Measurements from ENCODE around the gene B4GALNT2. TPM values are rescaled to one million over a fixed set of nuclear protein-coding genes. Genes with fewer than 3 reads are reported as not detected.
A peak's percentile ranks its signal among the peaks of the same experiment; 100 is the strongest.

Gene B4GALNT2
- total RNA-seq, 1 donor from 2014 or later = 0.07 TPM

DNA sequence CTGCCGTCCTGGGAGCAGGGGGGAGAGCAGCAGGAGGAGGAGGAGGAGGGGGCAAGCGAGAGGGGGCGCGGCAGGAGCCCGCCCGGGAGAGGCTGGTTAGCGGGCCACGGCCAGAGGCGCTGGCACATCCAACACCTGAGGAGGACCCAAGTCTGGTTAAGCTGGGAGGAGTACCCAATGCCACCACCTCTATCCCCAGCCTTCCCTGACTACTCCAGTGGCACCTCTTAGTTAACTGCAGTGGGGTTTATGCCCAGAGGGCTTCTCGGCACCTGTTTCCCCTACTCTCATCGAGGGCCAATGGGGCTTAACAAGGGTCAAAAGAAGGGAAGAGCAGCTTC lies 92.4 kb downstream of the B4GALNT2 start:
- Mint-ChIP-seq H3K36me3 (ENCODE audit: insufficient read depth) (no peaks in the 10 kb centered on the region), H3K9me3 (ENCODE audit: low read depth) (no peaks in the 10 kb centered on the region), H3K27ac (peak overlapping the region; percentile 86), H3K4me3 (ENCODE audit: low read depth) (no peak overlapping the region), H3K4me1 (ENCODE audit: low read depth) (peaks cover 6% of the 10 kb centered on the region), H3K27me3 (peaks cover 79% of the 10 kb centered on the region)
- TF ChIP-seq, protein P1, sequence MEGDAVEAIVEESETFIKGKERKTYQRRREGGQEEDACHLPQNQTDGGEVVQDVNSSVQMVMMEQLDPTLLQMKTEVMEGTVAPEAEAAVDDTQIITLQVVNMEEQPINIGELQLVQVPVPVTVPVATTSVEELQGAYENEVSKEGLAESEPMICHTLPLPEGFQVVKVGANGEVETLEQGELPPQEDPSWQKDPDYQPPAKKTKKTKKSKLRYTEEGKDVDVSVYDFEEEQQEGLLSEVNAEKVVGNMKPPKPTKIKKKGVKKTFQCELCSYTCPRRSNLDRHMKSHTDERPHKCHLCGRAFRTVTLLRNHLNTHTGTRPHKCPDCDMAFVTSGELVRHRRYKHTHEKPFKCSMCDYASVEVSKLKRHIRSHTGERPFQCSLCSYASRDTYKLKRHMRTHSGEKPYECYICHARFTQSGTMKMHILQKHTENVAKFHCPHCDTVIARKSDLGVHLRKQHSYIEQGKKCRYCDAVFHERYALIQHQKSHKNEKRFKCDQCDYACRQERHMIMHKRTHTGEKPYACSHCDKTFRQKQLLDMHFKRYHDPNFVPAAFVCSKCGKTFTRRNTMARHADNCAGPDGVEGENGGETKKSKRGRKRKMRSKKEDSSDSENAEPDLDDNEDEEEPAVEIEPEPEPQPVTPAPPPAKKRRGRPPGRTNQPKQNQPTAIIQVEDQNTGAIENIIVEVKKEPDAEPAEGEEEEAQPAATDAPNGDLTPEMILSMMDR (IDR thresholded peaks at IDR 0.05; ENCODE audit: unreplicated experiment) = no peak
- DNase-seq (ENCODE audit: low spot score, unreplicated experiment) = no peak

GRCh38 chr17:49225554-49226236 lies 93.1 kb downstream of the B4GALNT2 start:
- H3K27ac Mint-ChIP-seq = no peak overlapping the region
- H3K4me1 Mint-ChIP-seq (ENCODE audit: low read depth) = peaks cover 6% of the 10 kb centered on the region
- TF ChIP-seq, protein P1 (IDR thresholded peaks at IDR 0.05; ENCODE audit: unreplicated experiment) = no peak
- H3K36me3 Mint-ChIP-seq (ENCODE audit: insufficient read depth) = no peaks in the 10 kb centered on the region
- H3K9me3 Mint-ChIP-seq (ENCODE audit: low read depth) = no peaks in the 10 kb centered on the region
- peaks cover 79% of the 10 kb centered on the region for H3K27me3 Mint-ChIP-seq
- no peak overlapping the region for H3K4me3 Mint-ChIP-seq (ENCODE audit: low read depth)
- DNase-seq (ENCODE audit: low spot score, unreplicated experiment) = no peak

Other genes starting within 250 kb of the B4GALNT2 start
- gene ATP5MC1, start 240.0 kb upstream of the B4GALNT2 start, total RNA-seq = 40.2 and 45.1 TPM in 2 replicates
- 94.1 and 100 TPM in 2 replicates for gene UBE2Z, start 224.4 kb upstream of the B4GALNT2 start, total RNA-seq
- gene SNF8, start 187.9 kb upstream of the B4GALNT2 start, total RNA-seq = 128 and 133 TPM in 2 replicates
- gene GIP, start 164.2 kb upstream of the B4GALNT2 start, total RNA-seq = not detected in 2 replicates
- gene IGF2BP1, start 135.4 kb upstream of the B4GALNT2 start, total RNA-seq = 298 and 326 TPM in 2 replicates
- gene GNGT2, start 77.8 kb downstream of the B4GALNT2 start, total RNA-seq = not detected in 2 replicates
- not detected in 2 replicates for gene ABI3, start 77.9 kb downstream of the B4GALNT2 start, total RNA-seq
- gene PHOSPHO1, start 98.0 kb downstream of the B4GALNT2 start, total RNA-seq = not detected in 2 replicates
- gene ZNF652, start 229.5 kb downstream of the B4GALNT2 start, total RNA-seq = 49.3 and 52.7 TPM in 2 replicates

Data from progenitor cell of endocrine pancreas (in vitro differentiated cells).